HG02798 (cell line): ENCODE data around the gene TPI1.
A peak's percentile ranks its signal among the peaks of the same experiment; 100 is the strongest.
"Not testable (repeated sequence)": the region's sequence is repeated elsewhere in the genome, so short reads cannot be mapped to it uniquely, and the experiment has no call there.

Experiments used
- ATAC-seq: cut with Tn5 transposase; IDR thresholded peaks from one replicate; pipeline ENCODE4 v1.9.1; 2021; ENCODE audit warnings: mild to moderate bottlenecking; ENCODE audit not compliant: unreplicated experiment, poor library complexity

Gene TPI1

DNA sequence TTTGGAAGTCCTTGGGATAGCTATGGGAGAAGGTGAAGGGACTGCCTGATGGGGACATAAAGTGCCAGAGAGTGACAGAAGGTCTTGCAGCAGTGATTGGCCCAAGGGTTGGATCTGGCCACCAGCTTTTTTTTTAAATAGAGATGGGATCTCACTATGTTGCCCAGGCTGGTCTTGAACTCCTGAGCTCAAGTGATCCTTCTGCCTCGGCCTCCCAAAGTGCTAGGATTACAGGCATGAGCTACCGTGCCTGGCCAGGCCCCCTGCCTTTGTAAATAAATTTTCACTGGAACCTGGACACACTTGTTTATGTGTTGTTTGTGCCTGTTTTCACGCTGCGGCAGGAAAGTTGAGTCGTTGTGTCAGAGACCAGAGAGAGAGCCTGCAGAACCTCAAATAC, 2.0 kb upstream of the TPI1 start:
- not testable (repeated sequence) for ATAC-seq

DNA sequence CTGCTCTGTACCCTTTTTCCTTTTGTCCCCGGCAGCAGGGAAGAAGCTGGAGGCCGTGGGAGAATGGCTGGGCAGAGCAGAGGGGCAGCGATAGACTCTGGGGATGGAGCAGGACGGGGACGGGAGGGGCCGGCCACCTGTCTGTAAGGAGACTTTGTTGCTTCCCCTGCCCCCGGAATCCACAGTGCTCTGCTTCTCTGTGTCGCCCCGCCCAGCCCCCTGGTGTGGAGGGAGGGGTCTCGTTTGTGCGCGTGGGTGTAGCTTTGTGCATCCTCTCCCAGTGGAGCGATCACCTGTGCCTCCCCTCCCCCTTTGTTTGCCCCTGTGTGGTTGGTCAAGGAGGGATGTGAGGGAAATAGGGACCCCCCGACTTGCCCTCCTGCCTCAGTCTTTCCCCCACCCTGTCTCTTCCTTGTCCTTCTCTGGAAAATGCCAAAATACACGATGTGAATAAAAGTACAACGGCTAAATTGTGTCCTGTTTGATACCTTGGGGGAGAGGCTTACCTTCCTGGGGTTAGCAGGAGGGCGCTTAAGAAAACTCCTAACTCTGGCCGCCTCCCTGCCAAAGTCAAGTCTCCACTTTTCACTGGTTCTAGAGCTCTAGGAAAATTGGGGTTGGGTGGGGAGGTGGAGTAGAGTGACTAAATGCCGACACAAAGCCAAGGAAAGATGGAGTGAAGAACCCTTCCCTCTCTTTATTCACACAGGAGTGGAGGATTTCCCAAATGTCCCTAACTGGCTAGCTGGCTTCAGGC, 990 bp upstream of the TPI1 start:
- no peak for ATAC-seq

DNA sequence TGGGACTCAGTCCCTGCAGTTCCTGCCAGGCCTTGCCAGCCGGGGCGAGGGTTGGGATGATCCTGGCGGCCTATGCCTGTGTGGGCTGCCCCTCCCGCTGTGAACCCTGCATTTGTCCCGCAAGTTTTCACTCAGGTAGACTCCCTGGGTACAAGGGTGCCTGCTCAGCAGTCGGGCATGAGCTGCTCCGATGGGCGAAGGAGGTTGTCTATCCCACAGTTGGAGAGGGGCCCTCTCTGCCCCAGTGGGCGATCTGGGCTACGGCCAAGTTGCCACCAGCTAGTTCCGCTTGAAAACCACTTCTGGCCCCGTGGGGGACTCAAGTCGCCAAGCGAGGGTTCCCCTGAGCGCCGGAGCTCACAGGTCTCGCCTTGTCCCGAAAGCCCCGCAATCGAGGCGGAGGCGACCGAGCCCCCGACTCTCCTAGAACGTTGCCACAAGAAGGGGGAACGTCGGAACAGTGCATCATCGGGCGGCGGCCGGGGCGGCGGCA, 365 bp upstream of the TPI1 start:
- ATAC-seq, result peak; percentile 1

DNA sequence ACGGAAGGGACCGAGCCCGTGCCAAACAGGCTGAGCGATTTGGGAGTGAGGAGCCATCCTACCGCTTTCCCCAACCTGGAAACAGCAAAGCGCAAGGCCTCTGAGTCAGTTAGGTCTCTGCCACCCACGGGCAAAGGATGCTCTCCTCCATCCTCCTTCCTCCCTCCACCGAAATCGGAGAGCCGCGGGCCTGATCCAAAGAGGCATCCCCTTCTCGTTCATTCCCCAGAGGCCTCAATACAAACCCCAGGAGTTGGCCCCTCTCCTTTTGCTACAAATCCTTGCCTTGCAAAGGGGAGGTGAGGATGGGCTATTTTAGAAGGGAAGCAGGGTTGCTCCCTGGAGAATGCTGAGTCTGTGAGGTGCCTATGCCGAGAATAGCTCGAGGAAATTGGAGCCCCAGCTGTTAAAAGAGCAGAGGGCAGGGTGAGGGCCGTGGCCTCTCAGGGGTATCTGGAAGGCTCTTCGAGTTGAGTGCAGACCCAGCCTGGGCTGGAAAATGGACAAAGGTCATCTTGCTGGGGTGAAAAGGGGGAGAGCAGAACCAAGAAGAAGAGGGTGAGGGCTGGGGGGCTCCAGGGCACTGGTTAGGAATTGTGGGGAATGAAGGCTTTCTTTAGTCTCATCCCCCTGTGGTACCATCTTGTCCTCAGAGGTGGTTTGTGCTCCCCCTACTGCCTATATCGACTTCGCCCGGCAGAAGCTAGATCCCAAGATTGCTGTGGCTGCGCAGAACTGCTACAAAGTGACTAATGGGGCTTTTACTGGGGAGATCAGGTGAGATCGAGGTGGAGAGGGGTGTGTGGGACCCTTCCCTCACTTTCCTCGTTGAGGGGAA, 1.1 kb downstream of the TPI1 start:
- no peak for ATAC-seq

DNA sequence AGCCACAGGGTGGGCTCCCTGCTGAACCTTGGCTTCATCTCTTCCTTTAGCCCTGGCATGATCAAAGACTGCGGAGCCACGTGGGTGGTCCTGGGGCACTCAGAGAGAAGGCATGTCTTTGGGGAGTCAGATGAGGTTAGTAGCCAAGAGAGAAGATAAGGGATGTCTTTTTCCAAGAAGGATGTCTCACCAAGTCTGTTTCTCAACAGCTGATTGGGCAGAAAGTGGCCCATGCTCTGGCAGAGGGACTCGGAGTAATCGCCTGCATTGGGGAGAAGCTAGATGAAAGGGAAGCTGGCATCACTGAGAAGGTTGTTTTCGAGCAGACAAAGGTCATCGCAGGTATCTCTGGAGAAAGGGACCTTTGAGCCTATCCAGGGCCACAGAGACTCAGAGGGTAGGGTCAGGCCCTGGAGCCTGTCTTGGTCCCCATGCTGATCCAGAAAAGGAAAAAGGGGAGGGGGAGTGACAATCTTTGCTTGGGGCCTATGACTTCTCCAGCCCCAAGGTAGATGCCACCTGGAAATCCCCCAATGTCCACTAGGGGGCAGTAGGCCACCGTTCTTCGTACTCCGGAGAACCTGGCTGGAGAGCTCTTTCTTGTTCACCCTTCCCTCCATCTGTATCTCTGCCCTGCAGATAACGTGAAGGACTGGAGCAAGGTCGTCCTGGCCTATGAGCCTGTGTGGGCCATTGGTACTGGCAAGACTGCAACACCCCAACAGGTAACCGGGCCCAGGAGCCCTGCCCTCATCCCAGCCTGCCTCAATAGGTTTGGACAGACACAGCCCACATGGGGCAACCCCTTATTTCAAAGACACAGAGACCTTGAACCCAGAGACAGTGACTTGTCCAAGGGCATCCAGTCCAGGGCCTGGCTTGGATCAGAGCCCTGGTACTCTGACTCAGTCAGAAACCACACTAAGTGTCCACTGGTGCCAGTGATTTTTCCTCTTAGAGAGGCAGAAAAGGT, 2.0 kb downstream of the TPI1 start:
- no peak for ATAC-seq

DNA sequence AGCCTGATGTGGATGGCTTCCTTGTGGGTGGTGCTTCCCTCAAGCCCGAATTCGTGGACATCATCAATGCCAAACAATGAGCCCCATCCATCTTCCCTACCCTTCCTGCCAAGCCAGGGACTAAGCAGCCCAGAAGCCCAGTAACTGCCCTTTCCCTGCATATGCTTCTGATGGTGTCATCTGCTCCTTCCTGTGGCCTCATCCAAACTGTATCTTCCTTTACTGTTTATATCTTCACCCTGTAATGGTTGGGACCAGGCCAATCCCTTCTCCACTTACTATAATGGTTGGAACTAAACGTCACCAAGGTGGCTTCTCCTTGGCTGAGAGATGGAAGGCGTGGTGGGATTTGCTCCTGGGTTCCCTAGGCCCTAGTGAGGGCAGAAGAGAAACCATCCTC, 3.0 kb downstream of the TPI1 start:
- not testable (repeated sequence) for ATAC-seq

DNA sequence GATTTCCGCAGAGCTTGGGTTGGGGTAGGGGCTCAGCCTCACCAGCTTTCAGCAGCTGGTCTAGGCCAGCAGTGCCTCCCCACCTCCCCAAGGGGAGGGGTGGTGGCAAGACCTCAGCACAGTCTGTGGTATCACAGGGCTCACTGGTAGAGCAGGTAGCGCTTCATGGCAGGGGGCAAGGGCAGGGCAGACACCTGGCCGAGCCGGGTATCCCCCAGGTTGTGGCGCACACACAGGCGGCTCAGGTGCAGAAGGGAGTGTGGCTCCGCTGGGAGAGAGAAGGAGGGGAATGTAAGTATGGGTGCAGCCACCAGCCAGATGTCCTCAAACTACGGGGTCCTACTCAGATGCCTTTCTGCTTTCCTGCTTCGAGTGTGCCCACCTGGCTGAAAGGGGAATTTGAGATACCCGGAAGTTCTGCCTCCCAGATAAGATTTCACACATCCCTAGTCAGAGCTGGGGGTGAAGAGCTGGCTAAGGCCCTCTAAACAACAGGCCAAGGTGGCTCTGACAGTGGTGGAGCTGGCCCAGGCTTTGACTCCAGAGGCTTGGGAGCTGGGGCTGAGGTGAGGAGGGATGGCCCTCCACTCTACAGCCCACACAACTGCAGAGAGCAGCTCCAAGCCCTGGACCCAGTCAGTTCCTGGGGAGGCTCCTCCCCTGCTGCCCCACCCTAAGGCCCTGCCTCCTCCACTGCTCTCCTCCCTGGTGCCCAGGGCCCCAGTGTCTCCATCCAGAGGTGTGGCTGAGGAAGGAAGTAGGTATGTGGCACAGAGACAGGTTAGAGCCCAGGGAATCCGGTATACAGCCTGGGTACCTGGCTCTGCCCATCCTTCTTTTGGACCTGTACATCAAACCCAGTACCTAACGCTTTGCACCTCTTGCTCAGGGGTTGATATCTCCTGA, 4.0 kb downstream of the TPI1 start:
- ATAC-seq, result no peak

DNA sequence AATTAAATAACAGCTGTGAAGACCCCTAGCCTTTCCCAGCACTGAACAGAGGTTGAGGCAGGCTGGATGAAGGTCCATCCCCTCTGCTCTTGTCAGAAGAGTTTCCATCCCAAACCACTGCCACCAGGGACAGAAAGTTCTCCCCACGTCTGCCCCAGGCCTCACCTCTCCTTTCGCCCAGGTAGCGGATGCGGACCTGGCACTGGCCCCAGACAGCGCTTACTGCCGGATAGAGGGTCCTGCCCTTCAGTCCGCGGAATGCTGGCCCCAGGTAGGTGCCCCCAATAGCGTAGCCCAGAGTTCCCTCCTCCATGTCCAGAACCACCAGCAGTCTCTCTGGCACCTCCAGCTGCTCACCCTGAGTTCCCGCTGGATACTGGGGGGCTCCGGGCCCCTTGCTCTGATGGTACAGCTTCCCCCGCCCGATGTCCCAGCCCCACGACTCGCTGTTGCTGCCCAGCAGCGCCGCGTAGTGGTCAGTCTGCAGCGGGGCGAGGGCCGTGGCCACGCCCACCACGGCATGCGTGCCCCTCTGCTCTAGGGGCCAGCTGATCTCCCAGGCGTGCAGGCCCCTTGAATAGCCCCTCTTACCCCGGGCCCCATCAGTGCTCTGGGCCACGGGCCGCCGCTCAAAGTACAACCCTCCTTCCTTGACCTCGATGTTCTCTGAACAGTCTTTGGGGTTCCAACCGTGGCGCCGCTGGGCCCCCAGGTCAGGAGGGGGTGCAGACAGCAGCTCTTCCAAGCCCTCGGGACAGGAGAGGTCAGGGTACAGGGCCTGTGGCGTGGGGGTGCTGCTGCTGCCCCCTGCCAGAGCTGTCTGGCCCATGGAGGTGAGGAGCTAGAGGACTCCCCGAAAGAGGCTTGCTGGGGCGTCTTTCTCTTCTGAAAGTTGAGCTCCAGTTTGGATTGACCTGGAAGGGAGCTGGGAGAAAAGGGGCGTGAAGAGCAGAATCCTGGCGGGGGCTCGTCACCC, 5.0 kb downstream of the TPI1 start:
- ATAC-seq, result peak; percentile 21

DNA sequence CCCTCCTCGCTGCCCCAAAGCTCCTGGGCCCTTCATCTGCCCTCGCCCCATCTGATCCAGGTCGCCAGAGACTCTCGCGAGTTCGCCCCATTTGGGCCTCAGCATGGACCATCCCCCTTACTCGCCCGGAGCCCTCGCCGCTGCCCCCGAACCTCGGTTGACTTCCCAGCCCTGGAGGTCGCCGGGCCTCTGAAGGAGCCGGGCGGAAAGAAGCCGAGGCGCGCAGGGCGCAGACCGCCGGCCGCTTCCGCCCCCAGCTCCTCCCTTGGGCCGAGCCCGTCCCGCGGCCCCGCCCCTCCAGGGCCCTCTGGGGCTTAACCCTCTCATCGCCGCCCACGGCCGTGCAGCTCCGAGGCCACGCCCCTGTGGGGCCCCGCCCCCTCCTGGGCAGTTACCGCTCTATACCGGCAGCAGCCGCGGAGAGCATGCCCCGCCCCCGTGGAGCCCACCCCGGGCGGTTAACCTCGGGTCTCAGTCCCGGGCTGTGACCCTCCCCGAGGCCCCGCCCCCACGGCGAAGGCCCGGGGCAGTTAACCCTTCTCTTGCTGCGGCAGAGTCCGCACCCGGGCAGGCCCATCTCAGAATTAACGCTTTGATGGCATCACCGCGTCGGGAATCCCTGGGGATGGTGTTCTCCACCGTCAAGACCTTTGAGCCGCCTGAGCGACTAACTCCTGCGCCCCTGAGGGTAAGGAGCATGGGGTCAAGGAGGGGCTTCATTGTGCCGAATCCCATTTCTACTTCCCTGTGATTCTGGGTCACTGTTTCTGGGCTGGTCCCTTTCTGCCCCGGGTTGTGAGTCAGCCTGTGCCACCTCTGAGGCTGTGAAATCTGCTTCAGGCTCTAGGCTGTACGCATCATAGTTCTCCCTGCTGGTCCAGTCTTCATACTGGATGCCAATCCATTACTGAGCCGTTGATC, 6.0 kb downstream of the TPI1 start, which contains the start of gene SPSB2:
Gene SPSB2, minus strand, starts transcription at position 210 of the 921 bp plus-strand sequence. CDS start 402 bp downstream, outside the sequence.
- peak; percentile 81 for ATAC-seq

DNA sequence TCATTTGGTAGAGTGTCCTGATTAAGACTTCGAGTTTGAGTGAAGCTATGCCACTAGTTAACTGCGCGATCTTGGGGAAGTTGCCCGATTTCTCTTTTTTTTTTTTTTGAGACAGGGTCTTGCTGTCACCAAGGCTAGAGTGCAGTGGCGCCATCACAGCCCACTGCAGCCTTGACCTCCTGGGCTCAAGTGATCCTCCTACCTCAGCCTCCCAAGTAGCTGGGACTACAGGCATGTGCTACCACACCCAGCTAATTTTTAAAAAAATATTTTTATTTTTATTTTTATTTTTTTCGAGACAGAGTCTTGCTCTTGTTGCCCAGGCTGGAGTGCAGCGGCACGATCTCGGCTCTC, 6.7 kb downstream of the TPI1 start:
- not testable (repeated sequence) for ATAC-seq

DNA sequence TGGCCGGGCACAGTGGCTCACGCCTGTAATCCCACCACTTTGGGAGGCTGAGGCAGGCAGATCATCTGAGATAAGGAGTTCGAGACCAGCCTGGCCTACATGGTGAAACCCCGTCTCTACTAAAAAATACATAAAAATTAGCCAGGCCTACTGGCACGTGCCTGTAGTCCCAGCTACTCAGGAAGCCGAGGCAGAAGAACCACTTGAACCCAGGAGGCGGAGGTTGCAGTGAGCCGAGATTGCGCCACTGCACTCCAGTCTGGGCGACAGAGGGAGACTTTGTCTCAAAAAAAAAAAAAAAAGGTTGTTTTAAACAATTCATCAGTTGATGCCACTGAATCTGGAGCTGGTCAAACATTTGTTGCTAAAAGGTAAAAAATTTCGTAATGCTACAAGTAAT, 12.5 kb downstream of the TPI1 start:
- ATAC-seq, result not testable (repeated sequence)

DNA sequence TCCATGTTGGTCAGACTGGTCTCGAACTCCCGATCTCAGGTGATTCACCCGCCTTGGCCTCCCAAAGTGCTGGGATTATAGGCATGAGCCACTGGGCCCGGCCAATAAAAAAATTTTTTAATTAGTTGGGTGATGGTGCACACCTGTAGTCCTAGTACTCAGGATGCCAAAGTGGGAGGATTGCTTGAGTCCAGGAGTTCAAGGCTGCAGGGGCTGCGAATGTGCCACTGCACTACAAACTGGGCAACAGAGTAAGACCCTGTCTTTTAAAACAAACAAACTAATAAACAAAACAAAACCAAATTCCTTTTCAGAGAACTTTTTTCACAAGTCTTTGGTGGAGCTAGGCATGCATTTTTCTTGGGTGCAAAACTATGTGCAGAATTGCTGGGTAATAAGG, 15.9 kb downstream of the TPI1 start:
- no peak for ATAC-seq

DNA sequence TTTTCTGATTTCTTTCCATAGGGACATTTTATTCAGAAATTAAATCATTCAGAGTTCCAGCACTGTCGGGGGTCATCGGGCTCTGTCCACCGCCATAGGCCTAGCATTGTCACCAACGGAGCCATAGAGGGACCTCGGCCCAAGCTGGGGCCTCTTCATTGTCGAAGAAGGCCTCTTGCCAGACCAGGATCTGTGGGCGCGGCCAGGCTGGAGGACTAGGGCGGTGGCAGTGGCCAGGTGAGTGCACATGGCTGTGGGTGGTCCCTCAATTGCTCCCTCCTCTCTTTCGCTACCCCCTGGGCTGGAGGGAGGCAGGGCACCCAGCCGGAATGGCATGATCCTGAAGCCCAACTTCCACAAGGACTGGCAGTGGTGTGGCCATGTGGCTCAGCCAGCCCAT, 16.4 kb downstream of the TPI1 start:
- ATAC-seq, result no peak

DNA sequence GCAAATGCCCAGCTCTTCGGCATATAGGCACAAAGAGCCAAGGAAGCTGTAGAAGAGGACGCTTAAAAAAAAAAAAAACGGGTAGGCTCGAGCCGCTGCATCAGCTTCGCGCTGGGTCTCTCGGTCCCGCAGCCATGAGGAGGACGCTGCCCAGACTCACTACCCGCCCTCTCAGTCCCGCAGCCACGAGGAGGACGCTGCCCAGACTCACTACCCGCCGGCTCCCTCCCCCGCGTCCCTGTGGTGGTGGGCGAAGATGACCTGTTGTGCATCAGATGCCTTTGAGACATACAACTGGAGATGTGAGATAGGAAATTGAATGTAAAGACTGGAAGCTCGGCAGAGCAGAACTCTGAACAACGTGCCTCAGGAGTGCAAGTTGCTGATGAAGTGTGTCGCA, 17.2 kb downstream of the TPI1 start:
- no peak for ATAC-seq

DNA sequence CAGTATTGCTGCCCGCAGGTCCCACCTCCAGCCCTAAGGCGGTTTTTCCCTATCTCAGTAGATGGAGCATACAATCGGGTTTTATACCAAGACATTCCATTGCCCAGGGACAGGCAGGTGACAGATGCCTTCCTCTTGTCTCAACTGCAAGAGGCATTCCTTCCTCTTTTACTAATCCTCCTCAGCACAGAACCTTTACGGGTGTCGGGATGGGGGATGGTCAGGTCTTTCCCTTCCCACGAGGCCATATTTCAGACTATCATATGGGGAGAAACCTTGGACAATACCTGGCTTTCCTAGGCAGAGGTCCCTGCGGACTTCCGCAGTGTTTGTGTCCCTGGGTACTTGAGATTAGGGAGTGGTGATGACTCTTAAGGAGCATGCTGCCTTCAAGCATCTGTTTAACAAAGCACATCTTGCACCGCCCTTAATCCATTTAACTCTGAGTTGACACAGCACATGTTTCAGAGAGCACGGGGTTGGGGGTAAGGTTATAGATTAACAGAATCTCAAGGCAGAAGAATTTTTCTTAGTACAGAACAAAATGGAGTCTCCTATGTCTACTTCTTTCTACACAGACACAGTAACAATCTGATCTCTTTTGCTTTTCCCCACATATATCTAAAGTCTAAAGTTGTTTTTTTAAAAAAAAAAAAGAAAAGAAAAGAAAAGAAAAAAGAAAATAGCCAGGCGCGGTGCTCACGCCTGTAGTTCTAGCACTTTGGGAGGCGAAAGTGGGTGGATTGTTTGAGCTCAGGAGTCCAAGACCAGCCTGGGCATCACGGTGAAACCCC, 19.1 kb downstream of the TPI1 start:
- not testable (repeated sequence) for ATAC-seq

DNA sequence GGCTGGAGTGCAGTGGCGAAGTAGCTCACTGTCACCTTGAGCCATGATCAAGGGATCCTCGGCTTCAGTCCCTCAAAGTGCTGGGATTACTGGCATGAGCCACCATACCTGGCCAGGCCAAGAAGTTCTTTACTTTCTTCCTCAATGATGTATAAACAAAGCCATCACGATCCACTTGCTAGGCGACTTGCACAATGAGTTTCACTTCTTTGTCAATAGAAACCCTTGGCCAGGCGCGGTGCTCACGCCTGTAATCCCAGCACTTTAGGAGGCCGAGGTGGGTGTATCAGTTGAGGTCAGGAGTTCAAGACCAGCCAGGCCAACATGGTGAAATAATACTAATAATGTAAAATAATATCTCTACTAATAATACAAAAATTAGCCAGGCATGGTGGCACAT, 20.1 kb downstream of the TPI1 start:
- ATAC-seq, result no peak
